ENCODE measurements around the gene TEKTIP1. TPM values are rescaled to one million over a fixed set of nuclear protein-coding genes. Genes with fewer than 3 reads are reported as not detected.

Gene TEKTIP1
- total RNA-seq, 4 donors from 2014 or later: 1.4 TPM; not detected in 3

GRCh38 chr19:3547767-3548282 is 8.9 kb downstream of the TEKTIP1 start:
- no peak for ATAC-seq (ENCODE audit: low FRiP score)
- DNase-seq (ENCODE audit: low spot score): no peak
- TF ChIP-seq CTCF (IDR thresholded peaks at IDR 0.05): no peak

- ATAC-seq (ENCODE audit: low FRiP score): no peak
- no peak for TF ChIP-seq CTCF (IDR thresholded peaks at IDR 0.05)
- no peak for DNase-seq (ENCODE audit: low spot score)
These were observed 9.6 kb downstream of the TEKTIP1 start for GRCh38 chr19:3548606-3549005.

- no peak for TF ChIP-seq CTCF (IDR thresholded peaks at IDR 0.05)
- no peak for ATAC-seq (ENCODE audit: low FRiP score)
- DNase-seq (ENCODE audit: low spot score): no peak
These were observed 10.8 kb downstream of the TEKTIP1 start for GRCh38 chr19:3549816-3550215.

GRCh38 chr19:3550947-3551791 is 12.2 kb downstream of the TEKTIP1 start:
- TF ChIP-seq CTCF (IDR thresholded peaks at IDR 0.05): no peak
- no peak for DNase-seq (ENCODE audit: low spot score)
- no peak for ATAC-seq (ENCODE audit: low FRiP score)

- DNase-seq (ENCODE audit: low spot score): no peak
- TF ChIP-seq CTCF (IDR thresholded peaks at IDR 0.05): no peak
- no peak for ATAC-seq (ENCODE audit: low FRiP score)
These were observed 12.8 kb downstream of the TEKTIP1 start for GRCh38 chr19:3551792-3552095.

GRCh38 chr19:3554254-3555083 is 15.5 kb downstream of the TEKTIP1 start:
- DNase-seq (ENCODE audit: low spot score) (no peak), ATAC-seq (ENCODE audit: low FRiP score) (no peak)
- no peak for TF ChIP-seq CTCF (IDR thresholded peaks at IDR 0.05)
